H4 (cell line): ENCODE measurements around the gene INTS12. TPM values are rescaled to one million over a fixed set of nuclear protein-coding genes. Genes with fewer than 3 reads are reported as not detected.

Experiments used
- total RNA-seq: library from RNA; depleted of rRNA; stranded (reverse); fragments of >200 nt; shearing (Covaris generic); gene quantifications from 2 replicates; pipeline ENCODE4 v1.2.3, GENCODE V29; 2014; rRNA removed

Gene INTS12
- total RNA-seq, 1 experiment from 2014 or later, result 26.5 TPM

Other genes with a start within 250 kb of the INTS12 start
- gene PPA2, start 234.6 kb downstream of the INTS12 start, total RNA-seq, result 177 and 198 TPM in 2 replicates
- not detected in 2 replicates for gene ARHGEF38, start 156.1 kb downstream of the INTS12 start, total RNA-seq
- gene GSTCD, start 95 bp upstream of the INTS12 start, total RNA-seq, result 11.2 and 15.8 TPM in 2 replicates
- gene NPNT, start 186.8 kb upstream of the INTS12 start, total RNA-seq, result 0.23 TPM in 1 of 2 replicates, not detected in the other